LNCAP (cell line): ENCODE results near the gene SYCP3.

Source experiments
- CTCF ChIP-seq: fragments of 450-650 bp; IDR thresholded peaks from 2 replicates; pipeline ENCODE4 v1.5.1; 2017; ENCODE audit warnings: mild to moderate bottlenecking

Gene SYCP3

GRCh38 chr12:101738920-101739665 lies at the start of gene SYCP3:
SYCP3 (minus strand) TSS chr12:101739462; CDS start chr12:101737935, 1,527 bp downstream.
- no peak for TF ChIP-seq CTCF

GRCh38 chr12:101785671-101786070 lies 46.4 kb upstream of the SYCP3 start:
- no peak for TF ChIP-seq CTCF

GRCh38 chr12:101784376-101784775 lies 45.1 kb upstream of the SYCP3 start:
- no peak for TF ChIP-seq CTCF

- no peak for TF ChIP-seq CTCF
These were observed 44.6 kb upstream of the SYCP3 start for GRCh38 chr12:101783838-101784237.

- no peak for TF ChIP-seq CTCF
These were observed 43.9 kb upstream of the SYCP3 start for GRCh38 chr12:101783150-101783549.

GRCh38 chr12:101782273-101782731 lies 43.0 kb upstream of the SYCP3 start:
- no peak for TF ChIP-seq CTCF

DNA sequence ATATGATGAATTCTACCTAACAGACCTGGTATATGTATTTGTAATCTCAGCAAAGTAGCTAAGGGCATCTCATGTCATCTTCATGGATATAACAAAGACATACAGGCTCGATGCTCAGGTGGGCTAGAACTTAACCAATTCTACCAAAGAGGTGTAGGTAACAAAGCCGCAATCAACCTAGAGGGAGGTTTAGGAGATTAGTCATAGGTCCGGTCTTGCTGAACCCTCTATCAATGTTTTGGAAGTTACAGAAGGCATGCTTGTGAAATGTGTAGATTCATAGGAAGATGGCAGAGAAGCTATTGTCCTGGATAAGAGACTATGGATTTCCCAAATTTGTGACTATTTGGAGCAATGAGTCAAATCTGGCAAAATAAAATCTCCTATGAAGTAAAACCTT lies 42.6 kb upstream of the SYCP3 start:
- TF ChIP-seq CTCF: no peak
